Measurements from ENCODE around the gene ERICH6B. TPM values are rescaled to one million over a fixed set of nuclear protein-coding genes. Genes with fewer than 3 reads are reported as not detected.
A peak's percentile ranks its signal among the peaks of the same experiment; 100 is the strongest.

The ERICH6B gene
- total RNA-seq, 1 donor from 2014 or later, result not detected

DNA sequence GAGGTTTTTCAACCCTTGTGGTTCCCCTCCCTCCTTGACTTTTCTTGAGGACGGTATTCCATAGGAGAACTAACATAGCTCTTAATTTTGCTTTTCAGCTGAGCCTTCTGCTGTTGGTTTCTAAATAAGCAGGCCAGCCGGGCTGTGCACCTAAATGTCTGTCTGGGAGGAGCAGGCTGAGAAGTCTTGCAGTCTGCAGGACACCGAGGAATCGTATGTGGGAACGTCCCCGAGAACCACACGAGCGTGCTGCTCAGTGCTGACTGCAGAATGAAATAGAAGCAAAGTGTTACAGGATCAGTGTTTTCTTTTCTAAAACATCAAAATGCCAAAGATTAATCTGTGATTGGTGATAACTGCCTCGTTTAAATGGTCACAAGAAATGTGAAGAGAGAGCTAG, 80.9 kb downstream of the ERICH6B start:
- H3K4me1 Mint-ChIP-seq (ENCODE audit: unreplicated experiment), result no peaks in the 10 kb centered on the region
- H3K4me3 Mint-ChIP-seq, result no peak overlapping the region
- H3K27ac Mint-ChIP-seq, result no peak overlapping the region
- no peaks in the 10 kb centered on the region for H3K9me3 Mint-ChIP-seq
- no peaks in the 10 kb centered on the region for H3K27me3 Mint-ChIP-seq
- H3K36me3 Mint-ChIP-seq, result peaks cover 29% of the 10 kb centered on the region
- TF ChIP-seq, protein P1, sequence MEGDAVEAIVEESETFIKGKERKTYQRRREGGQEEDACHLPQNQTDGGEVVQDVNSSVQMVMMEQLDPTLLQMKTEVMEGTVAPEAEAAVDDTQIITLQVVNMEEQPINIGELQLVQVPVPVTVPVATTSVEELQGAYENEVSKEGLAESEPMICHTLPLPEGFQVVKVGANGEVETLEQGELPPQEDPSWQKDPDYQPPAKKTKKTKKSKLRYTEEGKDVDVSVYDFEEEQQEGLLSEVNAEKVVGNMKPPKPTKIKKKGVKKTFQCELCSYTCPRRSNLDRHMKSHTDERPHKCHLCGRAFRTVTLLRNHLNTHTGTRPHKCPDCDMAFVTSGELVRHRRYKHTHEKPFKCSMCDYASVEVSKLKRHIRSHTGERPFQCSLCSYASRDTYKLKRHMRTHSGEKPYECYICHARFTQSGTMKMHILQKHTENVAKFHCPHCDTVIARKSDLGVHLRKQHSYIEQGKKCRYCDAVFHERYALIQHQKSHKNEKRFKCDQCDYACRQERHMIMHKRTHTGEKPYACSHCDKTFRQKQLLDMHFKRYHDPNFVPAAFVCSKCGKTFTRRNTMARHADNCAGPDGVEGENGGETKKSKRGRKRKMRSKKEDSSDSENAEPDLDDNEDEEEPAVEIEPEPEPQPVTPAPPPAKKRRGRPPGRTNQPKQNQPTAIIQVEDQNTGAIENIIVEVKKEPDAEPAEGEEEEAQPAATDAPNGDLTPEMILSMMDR (conservative IDR thresholded peaks at IDR 0.05), result no peak
- no peak for DNase-seq (ENCODE audit: extremely low spot score, unreplicated experiment)

DNA sequence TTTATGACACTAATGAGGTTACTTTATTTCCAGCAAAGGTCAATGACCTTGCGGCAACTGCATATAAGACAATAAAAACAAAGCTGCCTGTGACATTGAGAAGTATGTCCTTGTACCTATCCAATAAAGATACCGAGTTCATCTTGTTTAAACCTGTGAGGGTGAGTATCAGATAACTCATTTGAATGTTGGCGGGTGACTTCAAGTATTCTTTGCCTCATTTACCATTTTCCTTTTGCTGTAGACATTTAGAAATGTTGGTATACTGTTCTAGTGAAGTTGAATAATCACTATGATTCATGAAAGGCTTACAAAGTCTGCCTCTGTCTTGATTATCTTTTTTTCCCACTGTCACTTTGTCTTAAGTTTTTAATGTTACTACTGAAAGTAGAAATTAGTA, 85.8 kb downstream of the ERICH6B start:
- H3K27ac Mint-ChIP-seq, result no peak overlapping the region
- no peak for DNase-seq (ENCODE audit: extremely low spot score, unreplicated experiment)
- H3K36me3 Mint-ChIP-seq, result peaks cover 41% of the 10 kb centered on the region
- no peaks in the 10 kb centered on the region for H3K9me3 Mint-ChIP-seq
- H3K4me3 Mint-ChIP-seq, result no peak overlapping the region
- H3K4me1 Mint-ChIP-seq (ENCODE audit: unreplicated experiment), result peaks cover 5% of the 10 kb centered on the region
- no peaks in the 10 kb centered on the region for H3K27me3 Mint-ChIP-seq
- TF ChIP-seq, protein P1 (conservative IDR thresholded peaks at IDR 0.05), result no peak

DNA sequence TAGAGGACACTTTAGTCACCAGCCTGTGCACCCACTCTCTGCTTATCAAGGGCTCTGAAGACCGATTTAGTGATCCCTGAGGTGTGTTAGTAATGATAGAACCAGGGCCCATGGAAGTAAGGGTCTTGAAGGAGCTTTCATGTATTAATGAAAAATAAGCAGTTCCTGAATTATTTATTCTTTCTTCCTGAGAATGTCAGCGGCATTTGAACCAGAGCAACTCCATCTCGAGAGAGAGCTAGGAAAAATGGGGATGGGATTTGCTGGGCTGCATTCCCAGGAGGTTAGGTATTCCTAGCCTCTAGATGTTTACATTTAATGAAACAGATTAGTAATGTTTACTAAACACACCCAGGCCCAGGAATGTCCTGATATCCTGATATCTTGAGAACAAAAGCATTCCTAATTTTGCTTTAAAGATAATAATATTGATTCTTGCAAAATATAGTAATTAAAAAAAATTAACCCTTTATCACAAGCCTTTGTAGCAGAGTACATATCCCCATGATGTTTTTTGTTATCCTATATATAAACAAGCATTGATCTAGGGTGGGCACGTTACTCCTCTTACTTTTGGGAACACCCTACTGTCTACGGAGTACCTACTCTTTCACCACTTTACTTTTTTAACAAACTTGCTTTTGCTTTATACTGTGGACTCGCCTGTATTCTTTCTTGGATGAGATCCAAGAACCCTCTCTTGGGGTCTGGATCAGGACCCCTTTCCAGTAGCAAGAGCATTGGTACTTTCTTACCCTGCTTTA, 87.7 kb downstream of the ERICH6B start:
- Mint-ChIP-seq H3K4me3 (no peak overlapping the region), H3K36me3 (peaks cover 36% of the 10 kb centered on the region), H3K4me1 (ENCODE audit: unreplicated experiment) (peaks cover 5% of the 10 kb centered on the region), H3K27me3 (no peaks in the 10 kb centered on the region), H3K9me3 (no peaks in the 10 kb centered on the region), H3K27ac (peak overlapping the region; percentile 79)
- no peak for DNase-seq (ENCODE audit: extremely low spot score, unreplicated experiment)
- TF ChIP-seq, protein P1 (conservative IDR thresholded peaks at IDR 0.05), result no peak

DNA sequence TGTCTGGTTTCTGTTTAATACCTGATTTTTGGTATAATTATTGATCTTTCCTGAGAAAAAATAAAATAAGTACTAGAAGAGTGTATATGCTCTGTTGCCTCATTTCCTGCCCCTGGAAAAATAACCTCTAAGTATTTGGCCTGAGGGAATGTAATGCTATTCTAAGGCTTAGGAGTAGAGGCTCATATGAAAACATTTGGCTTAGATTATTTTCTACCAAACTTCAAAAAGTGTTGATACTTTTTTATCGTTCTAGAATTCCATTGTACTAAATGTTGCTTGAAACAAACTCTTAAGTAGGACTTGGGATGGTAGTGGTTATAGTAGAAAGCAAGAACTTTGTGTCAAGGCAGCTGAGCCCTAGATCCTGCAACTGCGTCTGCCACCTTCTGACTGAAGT, 93.0 kb downstream of the ERICH6B start:
- H3K36me3 Mint-ChIP-seq, result peaks cover 54% of the 10 kb centered on the region
- no peaks in the 10 kb centered on the region for H3K9me3 Mint-ChIP-seq
- no peak overlapping the region for H3K27ac Mint-ChIP-seq
- no peaks in the 10 kb centered on the region for H3K27me3 Mint-ChIP-seq
- TF ChIP-seq, protein P1 (conservative IDR thresholded peaks at IDR 0.05), result no peak
- peaks cover 10% of the 10 kb centered on the region for H3K4me1 Mint-ChIP-seq (ENCODE audit: unreplicated experiment)
- no peak for DNase-seq (ENCODE audit: extremely low spot score, unreplicated experiment)
- no peak overlapping the region for H3K4me3 Mint-ChIP-seq

DNA sequence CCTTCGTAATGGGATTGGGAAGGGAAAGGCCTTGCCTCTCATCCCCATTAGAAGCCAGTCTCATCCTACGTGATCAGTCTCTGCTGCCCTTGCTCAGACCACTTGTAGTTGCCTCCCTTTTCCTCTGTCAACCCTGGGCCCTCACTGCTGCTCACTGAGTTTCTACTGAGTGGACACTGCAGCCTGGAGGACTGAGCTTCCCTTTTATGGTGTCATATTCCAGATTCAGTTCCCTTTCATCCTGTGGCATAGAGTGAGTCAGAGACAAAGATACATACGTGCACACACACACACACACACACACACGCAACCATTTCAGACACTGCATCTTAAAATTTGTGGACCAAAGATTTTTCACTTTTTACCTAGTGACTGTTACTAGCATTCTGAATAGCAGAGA, 94.2 kb downstream of the ERICH6B start:
- H3K4me1 Mint-ChIP-seq (ENCODE audit: unreplicated experiment), result peaks cover 6% of the 10 kb centered on the region
- no peaks in the 10 kb centered on the region for H3K27me3 Mint-ChIP-seq
- peaks cover 53% of the 10 kb centered on the region for H3K36me3 Mint-ChIP-seq
- H3K4me3 Mint-ChIP-seq, result no peak overlapping the region
- no peak overlapping the region for H3K27ac Mint-ChIP-seq
- no peaks in the 10 kb centered on the region for H3K9me3 Mint-ChIP-seq
- no peak for DNase-seq (ENCODE audit: extremely low spot score, unreplicated experiment)
- TF ChIP-seq, protein P1 (conservative IDR thresholded peaks at IDR 0.05), result no peak
